ENCODE results near the gene HDLBP.

The HDLBP gene

DNA sequence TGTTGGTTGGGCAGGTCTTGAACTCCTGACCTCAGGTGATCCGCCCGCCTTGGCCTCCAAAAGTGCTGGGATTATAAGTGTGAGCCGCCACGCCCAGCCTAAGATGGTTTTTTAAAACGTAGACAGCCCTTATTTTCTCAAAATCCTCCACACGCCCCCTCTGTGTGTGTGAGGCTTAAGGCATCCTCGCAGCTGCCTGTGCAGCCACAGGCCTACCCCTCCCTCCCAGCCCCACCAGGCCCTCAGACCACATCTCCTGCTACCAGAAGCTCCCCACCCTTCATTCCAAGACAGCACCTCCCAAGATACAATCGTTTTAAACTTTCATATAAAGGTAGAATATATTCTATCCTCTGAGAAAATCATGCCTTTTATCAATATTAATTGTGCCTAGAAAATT, 122.2 kb downstream of the HDLBP start:
- no peak for DNase-seq (ENCODE audit: low spot score)

DNA sequence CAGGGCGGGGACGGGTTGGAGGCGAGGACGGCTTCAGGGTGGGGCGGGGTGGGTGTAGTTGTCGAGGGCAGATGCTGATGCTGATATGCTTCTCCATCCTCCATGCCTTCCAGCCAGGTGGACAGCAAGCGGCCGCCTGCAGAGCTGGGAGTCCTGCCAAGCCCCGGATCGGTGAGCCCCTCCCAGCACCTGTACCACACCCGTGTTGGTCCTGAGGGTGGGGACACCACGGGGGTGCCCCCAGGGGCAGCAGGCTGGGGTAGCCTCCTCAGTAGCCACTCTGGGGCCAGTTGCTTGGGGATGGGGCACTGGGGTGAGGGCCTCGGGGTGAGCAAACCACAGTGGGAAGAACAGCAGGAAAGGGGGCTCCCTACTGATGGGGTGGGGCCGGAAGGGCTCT, 124.4 kb downstream of the HDLBP start:
- DNase-seq (ENCODE audit: low spot score), result no peak

DNA sequence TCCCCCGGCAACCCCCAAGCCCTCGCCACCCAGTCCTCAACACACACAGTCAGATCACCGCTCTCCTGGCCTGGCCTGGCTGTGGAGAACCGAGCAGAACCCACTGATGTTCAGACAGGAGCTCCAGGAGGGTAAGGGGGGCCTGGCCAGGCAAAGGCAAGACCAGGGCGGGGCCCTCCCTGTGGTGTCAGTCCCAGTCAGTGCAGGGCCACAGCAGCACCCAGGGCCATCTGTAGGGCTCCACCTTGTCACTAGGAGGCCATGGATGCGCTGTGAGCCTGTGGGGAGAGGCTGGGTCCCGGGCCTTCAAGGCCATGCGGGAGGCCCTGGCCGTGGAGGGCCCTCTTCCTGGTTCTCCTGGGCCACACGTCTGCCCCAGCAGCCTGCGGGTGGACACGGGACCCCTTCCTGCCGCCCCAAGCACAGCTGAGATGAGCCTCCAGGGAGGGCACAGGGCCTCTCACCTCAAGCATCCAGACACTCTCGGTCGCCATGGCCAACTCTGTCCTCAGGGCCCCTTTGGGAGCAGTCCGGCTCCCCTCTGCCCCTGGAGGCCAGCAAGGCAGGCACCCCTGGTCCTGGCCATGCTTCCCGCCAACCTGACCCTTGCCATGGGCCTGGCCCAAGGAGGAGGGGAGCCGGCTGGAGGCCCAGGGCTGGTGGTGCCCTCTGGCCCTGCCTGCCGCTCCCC, 125.0 kb downstream of the HDLBP start:
- no peak for DNase-seq (ENCODE audit: low spot score)

DNA sequence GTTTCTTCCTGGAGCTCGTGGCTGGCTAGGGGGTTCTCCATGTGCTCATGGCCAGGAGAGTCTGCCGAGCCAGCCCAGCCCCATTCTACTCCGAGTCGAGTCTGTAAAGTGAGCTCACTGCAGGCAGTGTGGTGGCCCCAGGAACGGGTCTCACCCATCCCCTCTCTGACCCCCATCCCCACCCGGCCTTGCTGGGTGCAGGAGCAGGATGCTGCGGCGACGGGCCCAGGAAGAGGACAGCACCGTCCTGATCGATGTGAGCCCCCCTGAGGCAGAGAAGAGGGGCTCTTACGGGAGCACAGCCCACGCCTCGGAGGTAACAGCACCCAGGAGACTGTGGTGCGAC, 125.6 kb downstream of the HDLBP start:
- no peak for DNase-seq (ENCODE audit: low spot score)

GRCh38 chr2:241189093-241189855, 126.2 kb downstream of the HDLBP start:
- no peak for DNase-seq (ENCODE audit: low spot score)

DNA sequence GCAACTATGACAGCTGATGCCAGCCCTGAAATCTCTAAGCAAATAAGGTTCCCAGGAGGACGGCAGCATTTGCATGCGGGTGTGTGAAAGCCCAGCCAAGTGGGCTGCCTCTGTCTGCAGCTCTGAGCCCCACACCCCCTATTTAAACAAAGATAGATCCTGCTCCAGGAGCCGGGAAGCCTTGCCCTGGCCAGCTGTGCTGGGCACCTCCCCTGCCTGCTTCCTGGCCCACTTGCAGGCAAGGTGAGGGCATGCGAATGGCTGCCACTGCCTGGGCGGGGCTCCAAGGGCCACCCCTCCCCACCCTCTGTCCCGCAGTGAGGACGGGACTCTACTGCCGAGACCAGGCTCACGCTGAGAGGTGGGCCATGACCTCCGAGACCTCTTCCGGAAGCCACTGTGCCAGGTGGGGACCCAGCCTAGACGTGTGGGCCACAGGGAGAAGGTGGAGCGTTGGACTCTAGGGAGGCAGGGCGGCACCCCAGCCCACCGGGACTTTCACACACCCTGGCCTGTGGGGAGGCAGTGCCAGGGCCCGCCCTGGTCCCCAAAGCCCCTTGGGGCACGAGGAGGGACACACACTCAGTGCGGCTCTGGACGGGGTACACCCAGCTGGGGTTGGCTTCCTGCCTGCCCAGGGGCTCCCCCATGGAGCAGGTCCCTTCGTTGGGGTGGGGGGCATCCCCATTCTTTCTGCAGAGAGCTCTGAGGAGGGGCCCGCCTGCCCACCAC, 126.9 kb downstream of the HDLBP start, which contains the start of gene ANO7:
TSS of gene ANO7 (plus strand) at position 317 of the 732 bp plus-strand sequence. CDS start 1,387 bp downstream, outside the sequence.
- DNase-seq (ENCODE audit: low spot score), result no peak

GRCh38 chr2:241187918-241188234, 127.6 kb downstream of the HDLBP start:
- DNase-seq (ENCODE audit: low spot score), result no peak

GRCh38 chr2:241187101-241187917, 128.2 kb downstream of the HDLBP start:
- DNase-seq (ENCODE audit: low spot score), result no peak

GRCh38 chr2:241185961-241186360, 129.5 kb downstream of the HDLBP start:
- no peak for DNase-seq (ENCODE audit: low spot score)

DNA sequence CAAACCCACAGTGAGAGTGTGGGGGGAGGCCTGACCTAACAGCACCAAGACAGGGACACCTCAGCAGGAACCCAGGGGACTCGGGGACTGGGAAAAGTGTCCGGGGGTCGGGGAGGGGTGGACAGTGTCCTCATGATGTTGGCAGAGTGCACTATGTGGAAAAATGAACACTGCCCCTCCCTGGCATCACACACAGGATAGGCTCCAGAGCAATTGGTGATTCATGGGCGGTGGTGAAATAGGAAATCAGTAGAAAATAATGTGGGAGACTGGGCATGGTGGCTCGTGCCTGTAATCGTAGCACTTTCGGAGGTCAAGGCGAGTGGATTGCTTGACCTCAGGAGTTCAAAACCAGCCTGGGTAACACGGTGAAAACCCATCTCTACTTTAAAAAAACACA, 130.6 kb downstream of the HDLBP start:
- DNase-seq (ENCODE audit: low spot score), result no peak

- no peak for DNase-seq (ENCODE audit: low spot score)
These were observed 132.3 kb downstream of the HDLBP start for GRCh38 chr2:241183221-241183620.

DNA sequence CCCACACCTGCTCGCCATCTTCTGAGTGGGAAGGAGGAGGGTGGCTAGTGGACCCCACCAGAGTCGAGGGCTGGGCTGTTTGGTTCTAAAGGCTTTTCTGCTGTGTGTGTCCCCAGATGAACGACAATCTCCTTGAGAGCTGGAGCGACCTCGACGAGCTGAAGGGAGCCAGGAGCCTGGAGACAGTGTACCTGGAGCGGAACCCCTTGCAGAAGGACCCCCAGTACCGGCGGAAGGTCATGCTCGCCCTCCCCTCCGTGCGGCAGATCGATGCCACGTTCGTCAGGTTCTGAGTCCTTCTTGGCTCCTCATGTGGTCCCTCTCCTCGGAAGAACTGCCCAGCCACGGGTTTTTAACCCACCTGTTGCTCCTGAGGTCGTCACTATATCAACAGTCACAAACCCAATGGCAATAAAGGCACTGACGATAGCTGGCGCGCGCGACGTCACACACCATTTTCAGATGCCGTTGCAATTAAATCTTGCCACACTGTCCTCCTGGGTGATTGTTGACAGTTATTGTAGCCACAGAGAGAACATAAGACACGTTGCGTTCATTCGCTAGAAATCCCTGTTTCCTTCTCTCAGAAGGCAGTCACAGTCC, 132.8 kb downstream of the HDLBP start:
- no peak for DNase-seq (ENCODE audit: low spot score)

DNA sequence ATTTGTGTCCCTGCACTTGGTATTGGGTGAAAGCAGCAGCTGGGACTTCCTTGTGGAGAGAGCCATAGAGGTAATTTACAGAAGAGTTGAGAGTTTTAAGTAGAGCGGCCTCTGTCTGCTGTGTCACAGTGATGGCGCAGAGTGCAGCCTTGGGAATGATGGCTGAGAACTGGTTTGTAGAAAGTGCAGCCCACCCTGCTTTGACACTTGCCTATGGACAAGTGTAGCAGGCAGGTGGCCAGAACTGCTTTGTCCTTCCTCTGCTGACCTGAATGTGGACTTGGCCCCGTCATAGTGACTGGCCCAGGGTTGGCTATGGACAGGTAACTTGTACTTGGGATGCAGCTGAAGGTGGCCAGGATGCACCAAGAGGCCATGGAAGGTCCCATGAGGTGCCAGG, 133.3 kb downstream of the HDLBP start:
- no peak for DNase-seq (ENCODE audit: low spot score)

DNA sequence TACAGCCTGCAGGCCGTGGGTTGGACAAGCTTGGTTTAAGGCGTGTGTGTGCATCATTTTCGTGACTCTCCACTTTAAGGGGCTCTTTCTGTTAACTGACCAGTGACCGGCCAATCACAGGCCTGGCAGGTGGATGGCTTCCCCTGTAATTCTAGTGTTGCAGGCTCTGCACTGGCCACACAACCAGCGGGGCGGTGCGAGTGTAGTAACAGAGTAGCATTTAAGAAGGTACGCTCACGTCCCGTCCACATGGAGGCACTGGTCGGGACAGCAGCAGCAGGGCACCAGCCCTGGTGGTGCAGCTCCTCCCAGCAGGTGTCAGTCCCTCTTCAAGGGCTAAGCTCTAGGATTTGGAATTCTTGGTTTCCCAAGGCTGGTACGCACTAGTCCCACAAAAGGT, 135.0 kb downstream of the HDLBP start:
- no peak for DNase-seq (ENCODE audit: low spot score)

DNA sequence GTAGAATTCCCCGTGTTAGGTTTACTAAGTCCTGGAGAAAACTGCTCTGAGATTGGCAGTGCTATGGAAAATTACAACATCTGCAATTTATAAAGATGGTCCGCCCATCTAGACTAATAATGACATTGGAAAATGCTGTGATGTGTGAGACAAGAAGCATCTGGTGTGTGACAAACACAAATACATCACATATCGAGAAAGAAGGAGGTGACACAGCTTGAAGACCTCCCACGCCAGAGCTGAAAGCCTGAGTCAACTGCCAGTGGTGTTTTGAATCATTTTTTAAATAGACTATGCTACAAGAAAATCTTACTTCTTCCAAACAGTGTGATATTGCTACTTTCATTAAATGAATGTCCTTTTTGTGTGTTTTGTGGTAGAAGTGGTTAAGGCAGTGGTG, 135.6 kb downstream of the HDLBP start:
- DNase-seq (ENCODE audit: low spot score), result peak; percentile 43

GRCh38 chr2:241178961-241179360, 136.5 kb downstream of the HDLBP start:
- no peak for DNase-seq (ENCODE audit: low spot score)

DNA sequence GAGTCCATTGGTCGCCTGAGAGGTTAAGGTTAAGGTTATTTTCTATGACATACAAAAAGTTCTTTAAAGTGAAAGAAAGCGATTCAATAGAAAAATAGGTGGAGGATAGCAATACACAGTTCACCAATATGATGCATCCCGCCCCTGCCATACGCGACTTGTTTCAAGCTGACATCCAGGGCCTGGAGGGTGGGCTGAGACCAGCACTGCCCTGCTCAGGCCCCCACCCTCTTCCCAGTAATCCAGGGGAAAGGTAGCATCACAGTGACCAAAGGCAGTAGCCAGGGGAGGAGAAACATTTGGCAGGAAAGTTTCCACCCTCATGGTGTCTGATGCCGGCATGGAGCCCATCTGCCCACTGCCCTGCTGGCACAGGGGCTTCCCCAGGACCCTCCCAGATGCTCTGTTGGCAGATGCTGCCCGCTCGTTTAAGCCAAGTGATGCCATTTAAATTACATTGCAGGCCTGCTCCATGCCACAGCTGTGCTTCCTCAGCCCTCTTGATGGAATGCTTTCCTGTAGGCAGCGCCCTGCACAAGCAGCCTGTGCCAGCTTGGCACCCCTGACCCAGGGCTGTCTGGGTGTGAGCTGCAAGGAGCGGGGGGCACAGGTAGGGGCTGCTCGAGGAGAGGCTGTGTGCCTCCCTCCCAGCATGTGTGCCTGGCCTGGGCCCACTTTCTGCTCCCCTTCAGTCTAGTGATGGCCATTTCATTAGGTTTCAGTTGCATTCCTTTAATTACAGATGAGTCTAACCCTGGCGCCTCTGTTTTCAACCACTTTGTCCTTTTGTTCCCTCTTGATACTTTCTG, 137.7 kb downstream of the HDLBP start:
- DNase-seq (ENCODE audit: low spot score), result no peak

Data from GM03348 (cell line).